ENCODE measurements around the gene TPO. TPM values are rescaled to one million over a fixed set of nuclear protein-coding genes. Genes with fewer than 3 reads are reported as not detected.
"Not testable (repeated sequence)": the region's sequence is repeated elsewhere in the genome, so short reads cannot be mapped to it uniquely, and the experiment has no call there.

Gene TPO
- not detected in 2 replicates for total RNA-seq (2014; rRNA removed; shearing (Covaris generic))
- polyA plus RNA-seq (2015; cell fraction: cytosol; rRNA removed), result 0.62 and 0.92 TPM in 2 replicates
- 0.30 TPM in 1 of 2 replicates, not detected in the other for polyA plus RNA-seq (2015; cell fraction: nucleus; rRNA removed)

GRCh38 chr2:1413156-1413710, at the start of gene TPO:
Gene TPO, plus strand, starts transcription at chr2:1413463. Its CDS starts 946 bp downstream, at chr2:1414409.
- in situ Hi-C loops (cut with HindIII; ENCODE audit: low pct_unique_long_range_greater_than_20kb, low sequenced_read_pairs), result no loop called here

DNA sequence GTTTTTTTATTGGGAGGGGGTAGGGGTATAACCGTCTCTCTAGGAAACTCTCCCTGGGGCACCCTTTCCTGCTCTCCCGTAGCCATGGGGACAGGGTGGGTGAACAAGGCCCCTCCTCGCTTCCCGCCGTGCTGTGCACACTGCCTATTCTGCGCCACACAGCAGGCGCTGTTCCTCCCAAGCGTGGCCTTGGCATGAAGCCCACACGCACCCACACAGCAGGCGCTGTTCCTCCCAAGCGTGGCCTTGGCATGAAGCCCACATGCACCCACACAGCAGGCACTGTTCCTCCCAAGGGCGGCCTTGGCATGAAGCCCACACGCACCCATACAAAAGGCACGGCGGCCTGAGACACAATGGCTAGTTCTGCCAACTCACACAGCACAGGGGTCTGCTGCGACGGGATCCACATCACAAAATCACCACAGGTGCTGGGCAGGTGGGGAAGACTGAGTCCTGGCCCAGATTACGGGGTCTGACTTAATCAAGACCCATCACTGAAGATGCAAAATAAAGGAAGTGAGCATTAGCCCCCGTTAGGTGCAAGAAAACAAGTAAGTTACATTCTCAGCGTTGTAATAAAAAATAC, 46.6 kb upstream of the TPO start:
- DNase-seq (ENCODE audit: low read depth, low spot score), result peak; percentile 16
- in situ Hi-C loops (cut with HindIII; ENCODE audit: low pct_unique_long_range_greater_than_20kb, low sequenced_read_pairs), result no loop called here

More at GRCh38 chr2:1413156-1413710, at the start of gene TPO:
- no peak for DNase-seq (ENCODE audit: low read depth, low spot score)

DNA sequence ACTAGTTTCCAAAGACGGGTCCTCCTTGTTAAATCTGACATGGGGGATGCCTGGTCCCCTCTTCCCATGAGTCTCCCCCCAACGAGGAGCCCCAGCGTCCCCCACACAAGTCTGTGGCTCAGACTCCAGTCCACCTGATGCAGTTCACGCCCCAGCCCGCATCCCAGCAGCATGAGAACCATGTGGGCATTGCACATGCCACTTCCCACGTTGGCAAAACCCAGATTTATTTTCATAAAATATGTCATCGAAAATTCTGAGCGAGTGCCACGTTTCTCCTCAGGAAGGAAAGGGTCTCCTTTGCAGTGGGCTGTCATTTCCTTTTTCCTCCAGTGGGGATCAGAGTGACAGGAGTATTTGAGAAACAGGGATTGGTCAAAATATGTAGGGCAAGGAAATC, 45.7 kb upstream of the TPO start:
- in situ Hi-C loops (cut with HindIII; ENCODE audit: low pct_unique_long_range_greater_than_20kb, low sequenced_read_pairs), result no loop called here
- DNase-seq (ENCODE audit: low read depth, low spot score), result no peak

DNA sequence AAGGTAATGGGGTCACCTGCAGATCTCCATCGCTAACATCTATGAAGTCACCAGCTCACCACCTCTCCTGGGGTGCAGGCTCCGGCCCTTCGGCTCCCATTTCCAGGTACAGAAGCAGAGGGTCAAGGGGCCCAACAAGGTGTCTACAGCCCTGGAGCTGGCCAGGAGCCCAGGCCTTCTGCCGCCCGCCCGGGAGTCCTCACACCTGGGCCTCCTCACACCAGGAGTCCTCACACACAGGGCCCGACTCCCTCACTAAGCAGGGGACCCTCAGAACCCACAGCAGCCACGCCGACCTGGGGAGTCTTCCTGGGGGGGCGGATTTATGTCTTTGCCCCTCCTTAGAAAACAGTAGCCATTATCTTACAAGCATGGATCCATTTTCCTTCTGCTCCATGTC, 43.4 kb upstream of the TPO start:
- DNase-seq (ENCODE audit: low read depth, low spot score), result no peak
- in situ Hi-C loops (cut with HindIII; ENCODE audit: low pct_unique_long_range_greater_than_20kb, low sequenced_read_pairs), result no loop called here

GRCh38 chr2:1370461-1370860, 42.8 kb upstream of the TPO start:
- in situ Hi-C loops (cut with HindIII; ENCODE audit: low pct_unique_long_range_greater_than_20kb, low sequenced_read_pairs), result no loop called here
- no peak for DNase-seq (ENCODE audit: low read depth, low spot score)

DNA sequence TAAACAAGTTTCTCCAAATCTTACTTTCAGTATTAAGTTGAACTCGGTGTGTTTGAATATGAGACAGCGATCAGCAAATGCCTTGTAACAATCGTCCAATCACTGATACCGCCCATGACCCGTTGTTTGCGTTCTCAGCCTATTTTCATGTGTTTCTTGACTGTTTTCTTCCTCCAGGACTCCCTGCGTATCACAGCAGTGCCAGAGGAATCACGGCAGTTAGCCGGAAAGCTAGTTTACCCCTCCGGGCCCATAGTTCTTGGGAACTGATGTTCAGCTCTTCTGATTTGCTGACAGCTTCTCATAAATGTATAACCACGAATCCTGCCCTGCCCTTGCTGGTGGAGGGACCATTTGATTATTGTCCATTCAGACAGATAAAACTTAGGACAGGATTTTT, 42.2 kb upstream of the TPO start:
- peak; percentile 25 for DNase-seq (ENCODE audit: low read depth, low spot score)
- in situ Hi-C loops (cut with HindIII; ENCODE audit: low pct_unique_long_range_greater_than_20kb, low sequenced_read_pairs), result no loop called here

DNA sequence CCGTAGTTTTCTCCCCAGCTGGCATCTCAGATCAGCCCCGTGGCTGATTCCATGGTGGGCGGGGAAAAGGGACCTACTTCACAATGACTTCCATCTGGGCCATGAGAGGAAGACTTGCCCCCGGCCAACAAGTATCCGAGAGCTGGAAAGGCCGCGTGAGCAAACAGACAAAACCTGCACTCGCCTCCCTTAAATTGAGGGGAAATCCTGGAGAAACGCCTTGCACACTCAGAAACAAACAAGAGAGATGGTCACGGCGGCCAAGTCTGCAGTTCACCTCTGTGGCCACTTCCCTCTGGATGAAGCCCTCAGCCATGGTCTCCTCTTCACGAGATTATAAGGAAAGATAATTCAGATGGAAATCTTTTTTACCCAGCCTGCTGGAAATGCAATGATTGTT, 39.4 kb upstream of the TPO start:
- no peak for DNase-seq (ENCODE audit: low read depth, low spot score)
- in situ Hi-C loops (cut with HindIII; ENCODE audit: low pct_unique_long_range_greater_than_20kb, low sequenced_read_pairs), result no loop called here

DNA sequence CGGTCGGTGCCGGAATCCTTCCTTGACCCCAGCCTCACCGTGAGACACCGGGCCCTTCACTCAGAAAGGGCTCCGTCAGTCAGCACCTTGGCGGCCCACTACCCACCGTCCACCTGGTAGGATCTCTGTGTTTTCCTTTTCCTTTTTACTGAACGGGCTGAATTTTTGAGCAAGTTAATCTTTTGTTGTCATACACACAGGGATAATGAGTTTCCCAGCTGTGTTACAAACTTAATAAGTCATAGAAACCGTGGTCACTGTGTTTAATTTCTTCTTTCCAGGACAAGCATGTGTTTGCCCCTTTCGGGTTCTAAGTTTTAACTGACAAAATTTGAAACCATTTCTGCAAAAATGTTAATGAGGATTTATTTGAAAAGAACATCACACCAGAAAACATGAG, 39.0 kb upstream of the TPO start:
- DNase-seq (ENCODE audit: low read depth, low spot score), result no peak
- in situ Hi-C loops (cut with HindIII; ENCODE audit: low pct_unique_long_range_greater_than_20kb, low sequenced_read_pairs), result no loop called here

GRCh38 chr2:1375794-1376193, 37.5 kb upstream of the TPO start:
- no peak for DNase-seq (ENCODE audit: low read depth, low spot score)
- in situ Hi-C loops (cut with HindIII; ENCODE audit: low pct_unique_long_range_greater_than_20kb, low sequenced_read_pairs), result no loop called here

DNA sequence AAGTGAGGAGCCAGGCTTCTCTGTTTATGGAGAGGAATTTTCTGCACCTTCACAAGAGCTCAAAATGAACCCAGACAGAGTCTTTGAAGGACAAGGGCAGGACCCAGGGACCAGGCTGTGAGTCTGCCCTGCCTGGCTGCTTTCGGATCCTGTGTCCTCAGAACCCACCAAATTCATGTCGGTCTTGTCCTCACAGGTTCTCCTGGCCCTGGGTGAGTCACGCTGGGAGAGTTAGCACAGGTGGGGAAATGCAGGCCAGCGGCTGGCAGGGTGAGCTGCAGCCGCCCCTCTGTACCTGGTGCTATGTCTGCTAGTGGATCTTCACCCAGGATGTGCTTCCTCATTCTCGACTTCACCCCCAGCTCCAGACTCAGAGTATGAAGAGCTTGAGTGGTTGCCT, 35.8 kb upstream of the TPO start:
- in situ Hi-C loops (cut with HindIII; ENCODE audit: low pct_unique_long_range_greater_than_20kb, low sequenced_read_pairs), result no loop called here
- no peak for DNase-seq (ENCODE audit: low read depth, low spot score)

DNA sequence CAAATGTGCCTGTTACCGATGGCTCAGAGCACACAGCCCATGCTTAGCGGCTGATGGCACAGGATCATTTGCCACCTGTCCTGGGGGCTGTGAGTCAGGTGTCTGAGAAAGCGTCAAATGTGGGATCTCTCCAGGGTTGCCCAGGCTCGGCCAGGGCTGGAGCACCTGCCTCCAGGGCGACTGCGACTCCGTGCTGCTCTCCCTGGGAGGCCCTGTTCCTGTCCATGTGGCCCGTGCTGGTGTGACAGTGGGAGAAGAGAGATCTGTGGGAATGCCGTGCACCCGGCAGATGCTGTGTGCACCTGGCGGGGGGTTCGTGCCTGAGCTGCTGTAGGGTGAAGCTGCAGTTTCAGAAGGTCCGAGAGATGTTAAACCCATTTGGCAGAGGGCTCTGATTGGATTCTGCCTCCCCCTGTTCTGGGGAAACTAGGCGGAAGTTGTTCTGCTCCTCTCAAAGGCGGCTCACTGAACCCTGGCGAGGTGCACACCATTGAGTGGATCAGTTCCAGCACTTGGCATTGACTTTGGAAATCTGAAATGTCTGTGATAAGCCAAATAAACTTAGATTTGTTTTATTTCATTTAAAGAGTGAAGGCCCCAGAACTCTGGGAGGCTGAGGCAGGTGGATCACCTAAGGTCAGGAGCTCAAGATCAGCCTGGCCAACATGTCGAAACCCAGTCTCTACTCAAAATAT, 34.7 kb upstream of the TPO start:
- no peak for DNase-seq (ENCODE audit: low read depth, low spot score)
- in situ Hi-C loops (cut with HindIII; ENCODE audit: low pct_unique_long_range_greater_than_20kb, low sequenced_read_pairs), result no loop called here

DNA sequence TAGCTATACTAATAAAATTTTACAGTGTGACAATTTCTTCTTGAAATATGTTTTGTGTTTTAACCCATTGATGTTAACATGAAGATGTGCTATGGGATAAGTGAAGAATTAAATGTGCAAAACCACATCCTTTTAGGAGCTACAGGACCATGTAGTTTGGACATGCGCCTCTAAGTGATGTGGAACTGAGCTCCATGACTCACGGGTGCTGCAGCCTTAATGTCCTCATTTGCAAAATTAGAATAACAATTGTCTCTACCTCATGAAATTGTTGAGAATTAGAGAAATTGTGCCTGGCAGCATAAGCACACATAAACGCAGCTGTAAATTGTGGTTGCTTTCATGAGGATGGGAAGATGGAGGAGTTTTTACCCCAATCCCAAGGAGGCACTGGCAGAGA, 31.6 kb upstream of the TPO start:
- in situ Hi-C loops (cut with HindIII; ENCODE audit: low pct_unique_long_range_greater_than_20kb, low sequenced_read_pairs), result no loop called here

GRCh38 chr2:1387954-1388725, 25.1 kb upstream of the TPO start:
- in situ Hi-C loops (cut with HindIII; ENCODE audit: low pct_unique_long_range_greater_than_20kb, low sequenced_read_pairs); DNase-seq (ENCODE audit: low read depth, low spot score): not testable (repeated sequence)

More for the DNA sequence above, 31.6 kb upstream of the TPO start:
- no peak for DNase-seq (ENCODE audit: low read depth, low spot score)

DNA sequence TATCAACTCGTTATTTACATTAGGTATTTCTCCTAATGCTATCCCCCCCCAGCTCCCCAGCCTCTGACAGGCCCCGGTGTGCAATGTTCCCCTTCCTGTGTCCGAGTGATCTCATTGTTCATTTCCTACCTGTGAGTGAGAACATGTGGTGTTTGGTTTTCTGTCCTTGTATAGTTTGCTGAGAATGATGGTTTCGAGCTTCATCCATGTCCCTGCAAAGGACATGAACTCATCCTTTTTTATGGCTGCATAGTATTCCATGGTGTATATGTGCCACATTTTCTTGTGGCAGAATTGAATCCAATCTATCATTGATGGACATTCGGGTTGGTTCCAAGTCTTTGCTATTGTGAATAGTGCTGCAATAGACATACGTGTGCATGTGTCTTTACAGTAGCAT, 23.1 kb upstream of the TPO start:
- in situ Hi-C loops (cut with HindIII; ENCODE audit: low pct_unique_long_range_greater_than_20kb, low sequenced_read_pairs); DNase-seq (ENCODE audit: low read depth, low spot score): not testable (repeated sequence)

DNA sequence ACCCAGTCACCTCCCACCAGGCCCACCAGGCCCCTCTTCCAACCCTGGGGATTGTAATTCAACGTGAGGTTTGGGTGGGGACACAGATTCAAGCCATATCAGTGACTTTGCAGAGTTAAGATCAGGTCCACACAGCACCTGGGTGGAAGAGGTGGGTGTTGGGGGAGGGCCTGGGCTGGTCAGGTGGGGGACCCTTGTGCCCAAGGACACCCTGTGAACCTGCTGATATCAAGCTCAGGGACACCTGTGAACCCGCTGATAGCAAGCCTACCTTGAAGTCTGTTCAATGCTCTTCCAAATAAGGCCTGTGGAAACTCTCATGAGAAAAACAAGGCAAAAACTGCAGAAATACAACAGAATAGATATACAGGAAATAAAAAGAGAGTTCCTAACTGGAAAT, 19.9 kb upstream of the TPO start:
- no peak for DNase-seq (ENCODE audit: low read depth, low spot score)
- in situ Hi-C loops (cut with HindIII; ENCODE audit: low pct_unique_long_range_greater_than_20kb, low sequenced_read_pairs), result no loop called here

- DNase-seq (ENCODE audit: low read depth, low spot score), result no peak
- in situ Hi-C loops (cut with HindIII; ENCODE audit: low pct_unique_long_range_greater_than_20kb, low sequenced_read_pairs), result no loop called here
Measured at GRCh38 chr2:1394709-1395408, 18.4 kb upstream of the TPO start.

GRCh38 chr2:1397350-1397749, 15.9 kb upstream of the TPO start:
- no peak for DNase-seq (ENCODE audit: low read depth, low spot score)
- in situ Hi-C loops (cut with HindIII; ENCODE audit: low pct_unique_long_range_greater_than_20kb, low sequenced_read_pairs), result no loop called here

DNA sequence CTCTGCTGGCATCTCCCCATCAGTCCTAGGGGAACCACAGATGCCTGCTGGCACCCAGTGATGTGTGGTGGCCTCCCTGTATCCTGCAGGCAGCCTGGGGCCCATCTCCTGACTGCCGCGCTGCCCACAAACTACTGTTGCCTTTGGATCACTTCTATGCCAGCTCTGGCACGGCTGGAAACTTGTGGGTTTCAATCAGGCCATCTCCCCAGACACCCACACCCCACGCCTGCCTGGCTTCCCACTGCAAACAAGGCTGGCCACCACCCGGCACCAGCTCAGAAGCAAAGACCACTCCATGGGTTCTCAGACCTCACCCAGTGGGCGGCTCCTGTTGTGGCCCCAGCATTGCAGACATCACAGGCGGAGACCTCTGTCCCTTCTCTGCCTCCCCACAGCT, 15.1 kb upstream of the TPO start:
- no peak for DNase-seq (ENCODE audit: low read depth, low spot score)
- in situ Hi-C loops (cut with HindIII; ENCODE audit: low pct_unique_long_range_greater_than_20kb, low sequenced_read_pairs), result no loop called here
